H1 (cell line): ENCODE data around the gene JADE3. TPM values are rescaled to one million over a fixed set of nuclear protein-coding genes. Genes with fewer than 3 reads are reported as not detected.

Experiments
- CTCF ChIA-PET: fragments of 300-600 bp; sonication (Branson Sonifier 250); formaldehyde crosslinking; loops from one replicate; lab custom pipeline; 2021; ENCODE audit not compliant: partially characterized antibody; lab: Charles Lee
- POLR2A ChIA-PET: fragments of 300-600 bp; sonication (Branson Sonifier 250); formaldehyde crosslinking; loops from one replicate; lab custom pipeline; 2021; ENCODE audit warnings: inconsistent platforms; ENCODE audit not compliant: partially characterized antibody; lab: Charles Lee
- DNase-seq, 2 experiments: peaks; one replicate each; pipeline versions ENCODE4 v3.0.0 to v3.0.0-alpha.2; 2010 to 2022; ENCODE audit warnings: low spot score in 2 of 2, low read depth in 1 of 2, mixed read lengths in 1 of 2
- FAIRE-seq: peaks from 2 replicates; lab custom pipeline; 2011; peaks lifted over from hg19 to GRCh38; lab: Jason Lieb, UNC
- H2AFZ ChIP-seq: 2 replicates; pipeline ENCODE4 v1.8.1; 2012; ENCODE audit warnings: low read length, inconsistent platforms
- H2AK5ac ChIP-seq: 2 replicates; pipeline ENCODE4 v1.6.1; 2013; ENCODE audit warnings: low read depth, low read length
- H2BK120ac ChIP-seq: replicated peaks from 2 replicates; pipeline ENCODE3; 2013; ENCODE audit warnings: low read depth, low read length, inconsistent platforms
- H2BK12ac ChIP-seq: 2 replicates; pipeline ENCODE4 v1.6.1; 2013; ENCODE audit warnings: low read depth, low read length
- H2BK15ac ChIP-seq: 2 replicates; pipeline ENCODE4 v1.6.1; 2013; ENCODE audit warnings: low read length
- H2BK20ac ChIP-seq: 2 replicates; pipeline ENCODE4 v1.6.1; 2013; ENCODE audit warnings: low read length
- H2BK5ac ChIP-seq: 2 replicates; pipeline ENCODE4 v1.6.1; 2013; ENCODE audit warnings: low read depth, low read length
- H3K14ac ChIP-seq: 2 replicates; pipeline ENCODE4 v1.6.1; 2013; ENCODE audit warnings: inconsistent platforms; ENCODE audit not compliant: insufficient read length
- H3K18ac ChIP-seq: 2 replicates; pipeline ENCODE4 v1.6.1; 2013; ENCODE audit warnings: low read length; ENCODE audit errors: extremely low read depth
- H3K23ac ChIP-seq: 2 replicates; pipeline ENCODE4 v1.6.1; 2013; ENCODE audit warnings: inconsistent platforms; ENCODE audit not compliant: insufficient read length
- H3K23me2 ChIP-seq: 2 replicates; pipeline ENCODE4 v1.6.1; 2013; ENCODE audit warnings: low read depth, low read length
- H3K27ac ChIP-seq: 2 replicates; pipeline ENCODE4 v1.6.1; 2011; ENCODE audit warnings: low read depth, low read length, inconsistent platforms
- H3K27me3 ChIP-seq, 4 experiments: replicated peaks in 1 of 4; 1 replicate in 1 of 4; 2 replicates in 3 of 4; pipeline versions ENCODE4 v1.6.1 to v1.8.1; 2011 to 2013; ENCODE audit warnings: low read length in 3 of 4, mild to moderate bottlenecking in 3 of 4, inconsistent platforms in 2 of 4, mixed read lengths in 2 of 4, moderate library complexity in 1 of 4; ENCODE audit not compliant: control insufficient read depth in 3 of 4, insufficient read depth in 3 of 4; ENCODE audit errors: extremely low read depth in 1 of 4
- H3K36me3 ChIP-seq, 4 experiments: 2 replicates each; pipeline versions ENCODE4 v1.6.1 to v1.8.1; 2011 to 2013; ENCODE audit warnings: mild to moderate bottlenecking in 4 of 4, low read length in 3 of 4, moderate library complexity in 2 of 4, control low read depth in 1 of 4, inconsistent platforms in 1 of 4; ENCODE audit not compliant: insufficient read depth in 4 of 4, control insufficient read depth in 2 of 4
- H3K4ac ChIP-seq: replicated peaks from 2 replicates; pipeline ENCODE3; 2013; ENCODE audit warnings: low read length, low read depth, mixed read lengths, inconsistent platforms; ENCODE audit not compliant: insufficient read length
- H3K4me1 ChIP-seq, 4 experiments: replicated peaks in 1 of 4; 1 replicate in 1 of 4; 2 replicates in 3 of 4; pipeline versions ENCODE4 v1.6.1 to v1.8.1; 2011 to 2013; ENCODE audit warnings: low read length in 3 of 4, inconsistent platforms in 2 of 4, mixed read lengths in 1 of 4; ENCODE audit not compliant: insufficient read depth in 4 of 4, control insufficient read depth in 3 of 4
- H3K4me2 ChIP-seq, 2 experiments: 2 replicates each; pipeline versions ENCODE4 v1.6.1 to v1.8.1; 2011 to 2013; ENCODE audit warnings: low read depth in 2 of 2, low read length in 2 of 2, control low read depth in 1 of 2, inconsistent platforms in 1 of 2, mild to moderate bottlenecking in 1 of 2; ENCODE audit not compliant: insufficient read depth in 1 of 2
- H3K4me3 ChIP-seq, 4 experiments: fragments of 200-600, 300-600 bp in 1 of 4; sonication (generic), shearing (Covaris generic), sonication (Bioruptor Twin) in 1 of 4; 2 replicates each; pipeline versions ENCODE4 v1.5.1 to v1.8.1; 2011 to 2016; ENCODE audit warnings: low read length in 4 of 4, low read depth in 3 of 4, control low read depth in 2 of 4, inconsistent platforms in 2 of 4, mild to moderate bottlenecking in 2 of 4, mixed read lengths in 1 of 4, moderate library complexity in 1 of 4; ENCODE audit not compliant: insufficient read depth in 2 of 4; ENCODE audit errors: extremely low read depth in 1 of 4
- H3K56ac ChIP-seq: replicated peaks from 2 replicates; pipeline ENCODE3; 2013; ENCODE audit warnings: low read depth, mild to moderate bottlenecking, mixed read lengths, low read length, inconsistent platforms; ENCODE audit not compliant: insufficient read length
- H3K79me1 ChIP-seq: 2 replicates; pipeline ENCODE4 v1.6.1; 2013; ENCODE audit warnings: low read depth, low read length, control low read depth
- H3K79me2 ChIP-seq, 2 experiments: 2 replicates each; pipeline versions ENCODE4 v1.6.1 to v1.8.1; 2012 to 2013; ENCODE audit warnings: low read length in 2 of 2, mild to moderate bottlenecking in 2 of 2, inconsistent platforms in 1 of 2; ENCODE audit not compliant: insufficient read depth in 2 of 2, control insufficient read depth in 1 of 2
- H3K9ac ChIP-seq, 4 experiments: replicated peaks in 1 of 4; 1 replicate in 1 of 4; 2 replicates in 3 of 4; pipeline versions ENCODE4 v1.6.1 to v1.8.1; 2011 to 2013; ENCODE audit warnings: low read depth in 3 of 4, low read length in 3 of 4, control low read depth in 2 of 4, mild to moderate bottlenecking in 2 of 4, moderate library complexity in 2 of 4, inconsistent platforms in 1 of 4; ENCODE audit errors: extremely low read depth in 1 of 4
- H3K9me3 ChIP-seq, 2 experiments: 2 replicates each; pipeline versions ENCODE4 v1.6.1 to v1.8.1; 2012 to 2013; ENCODE audit warnings: mild to moderate bottlenecking in 2 of 2, moderate library complexity in 2 of 2, control low read depth in 1 of 2, inconsistent platforms in 1 of 2, low read depth in 1 of 2, low read length in 1 of 2, mixed read lengths in 1 of 2; ENCODE audit not compliant: insufficient read depth in 2 of 2
- H4K20me1 ChIP-seq, 2 experiments: replicated peaks in 1 of 2; 2 replicates each; pipeline versions ENCODE3 to v1.8.1; 2011 to 2013; ENCODE audit warnings: inconsistent platforms in 2 of 2, low read length in 2 of 2, mild to moderate bottlenecking in 1 of 2; ENCODE audit not compliant: insufficient read depth in 2 of 2, control insufficient read depth in 1 of 2
- H4K5ac ChIP-seq: 2 replicates; pipeline ENCODE4 v1.6.1; 2013; ENCODE audit warnings: low read length, low read depth, mixed read lengths, inconsistent platforms; ENCODE audit not compliant: insufficient read length
- H4K8ac ChIP-seq: 2 replicates; pipeline ENCODE4 v1.8.0; 2013; ENCODE audit warnings: mild to moderate bottlenecking, moderate library complexity, low read length, inconsistent platforms; ENCODE audit not compliant: insufficient read depth; ENCODE audit errors: extremely low read depth
- H4K91ac ChIP-seq: replicated peaks from 2 replicates; pipeline ENCODE3; 2013; ENCODE audit warnings: low read length, mixed read lengths, inconsistent platforms; ENCODE audit not compliant: insufficient read length
- POU5F1 ChIP-seq: IDR thresholded peaks from 2 replicates; pipeline ENCODE4 v1.6.1; 2011; ENCODE audit warnings: low read depth, mild to moderate bottlenecking, low read length, moderate library complexity
- SP2 ChIP-seq: IDR thresholded peaks from 2 replicates; pipeline ENCODE4 v1.6.1; 2012; ENCODE audit warnings: mild to moderate bottlenecking, low read length, inconsistent platforms
- USF2 ChIP-seq: IDR thresholded peaks from 2 replicates; pipeline ENCODE4 v1.6.1; 2011; ENCODE audit warnings: low read length, improper control_type of control experiment
- WGBS, 2 experiments: shearing (Covaris generic) in 1 of 2; methylation state at CpG; one replicate each; pipeline versions ENCODE4 v1.1.6 to v1.1.7; 2013 to 2015; ENCODE audit warnings: low lambda C conversion rate in 2 of 2, mixed read lengths in 2 of 2, inconsistent platforms in 1 of 2, low coverage in 1 of 2, missing lambda C conversion rate in 1 of 2; ENCODE audit not compliant: insufficient replicate concordance in 2 of 2, insufficient coverage in 1 of 2, insufficient read length in 1 of 2; ENCODE audit errors: extremely low coverage in 1 of 2, missing lambda C conversion rate in 1 of 2; 5-methylcytosine and 5-hydroxymethylcytosine counted together
- polyA plus RNA-seq, 7 experiments: library from polyadenylated mRNA; depleted of rRNA in 3 of 7; stranded (reverse) in 5 of 7; unstranded in 2 of 7; fragments of >200 nt in 5 of 7; fragments of 200-250 nt in 2 of 7; gene quantifications; 1 replicate in 5 of 7; 2 replicates in 1 of 7; 4 replicates in 1 of 7; pipeline versions ENCODE4 v1.2.1 to v1.2.3, GENCODE V29; 2011 to 2013; ENCODE audit warnings: missing spikeins in 2 of 7, mixed read lengths in 2 of 7
- total RNA-seq: library from RNA; stranded (reverse); fragmentation: NEBNext Ultra II Directional; extraction: Animal tissue kit (Norgen Biotek cat#: 25700); gene quantifications from 2 replicates; pipeline ENCODE4 v1.2.1, GENCODE V29; 2021

Gene JADE3
- total and polyA plus RNA-seq, 2 of the 8 experiments (the other 6 are each of a cell fraction or from before 2014, with no cell fraction given) = 6.9 to 21.5 TPM

DNA sequence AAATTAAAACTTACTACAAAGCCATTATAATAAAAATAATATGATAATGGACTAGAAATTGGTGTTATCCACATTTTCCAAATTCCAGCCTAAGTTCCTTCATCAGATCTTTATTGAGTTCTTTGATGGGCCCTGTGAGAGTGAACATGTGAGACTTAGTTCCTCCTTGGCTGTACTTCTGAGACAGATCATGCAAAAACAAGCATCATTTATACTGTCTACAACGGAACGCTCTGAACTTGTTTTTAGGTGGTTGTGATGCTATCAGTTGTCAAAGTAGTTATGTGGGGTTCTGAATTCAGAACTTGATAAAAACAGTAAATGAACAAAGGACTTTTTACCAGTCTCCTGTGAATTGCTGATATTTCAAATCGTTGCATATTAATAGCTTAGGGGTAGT is 48.9 kb downstream of the JADE3 start:
- CTCF ChIA-PET = no interaction called here
- Histone ChIP-seq H3K9ac (no peak overlapping the region), H3K4ac (no peak overlapping the region), H2BK12ac (no peak overlapping the region)
- TF ChIP-seq USF2 (no peak), SP2 (no peak), POU5F1 (no peak)
- TF ChIP-seq, all 59 proteins: peak for 0
- H3K36me3 ChIP-seq = no peaks in the 10 kb centered on the region
- H2AK5ac ChIP-seq = no peak overlapping the region
- peaks cover 2 to 80% of the 10 kb centered on the region in 2 experiments; a peak in 2 of 4 replicates for H3K79me2 ChIP-seq
- POLR2A ChIA-PET = no interaction called here
- H3K4me2 ChIP-seq = no peak overlapping the region
- no peak overlapping the region for H3K23ac ChIP-seq
- H2BK120ac ChIP-seq = no peak overlapping the region
- no peak overlapping the region for H4K8ac ChIP-seq
- no peak overlapping the region for H3K18ac ChIP-seq
- H3K9me3 ChIP-seq = no peaks in the 10 kb centered on the region
- H4K5ac ChIP-seq = no peak overlapping the region
- no peak overlapping the region for H3K56ac ChIP-seq
- no peak overlapping the region for H2BK15ac ChIP-seq
- no peak for FAIRE-seq
- no peaks in the 10 kb centered on the region for H4K20me1 ChIP-seq
- no peak overlapping the region for H4K91ac ChIP-seq
- no peak overlapping the region for H2BK20ac ChIP-seq
- no peaks in the 10 kb centered on the region for H3K27me3 ChIP-seq
- no peak overlapping the region for H3K14ac ChIP-seq
- H3K27ac ChIP-seq = no peak overlapping the region
- no peak overlapping the region for H3K4me3 ChIP-seq
- H3K4me1 ChIP-seq = peaks cover 0 to 5% (median 0%) of the 10 kb centered on the region in 4 experiments; a peak in 2 of 7 replicates
- H2AFZ ChIP-seq = no peak overlapping the region
- H3K79me1 ChIP-seq = peaks cover 4% of the 10 kb centered on the region; the same call in 1 of the 2 replicates
- DNase-seq = no peak
- no peaks in the 10 kb centered on the region for H3K23me2 ChIP-seq
- WGBS, 2 experiments = 54% methylated on average over 3 of the region's 3 CpGs; no CpG with 5 or more reads in 1 of the 2 experiments
- H2BK5ac ChIP-seq = no peak overlapping the region
